Measurements from ENCODE around the gene LCOR.

Gene LCOR

GRCh38 chr10:97000487-97001182, 168.5 kb downstream of the LCOR start:
- ATAC-seq = no peak
- TF ChIP-seq ZNF8 (CRISPR knock-in tag; IDR thresholded peaks at IDR 0.05) = no peak
- TF ChIP-seq ZNF565 (CRISPR knock-in tag; conservative IDR thresholded peaks at IDR 0.05; ENCODE audit: low read depth) = no peak
- TF ChIP-seq ISL1 (CRISPR knock-in tag; IDR thresholded peaks at IDR 0.05) = no peak
- TF ChIP-seq BACH2 (CRISPR knock-in tag; IDR thresholded peaks at IDR 0.05; ENCODE audit: borderline replicate concordance) = no peak
- TF ChIP-seq CSDC2 (CRISPR knock-in tag; IDR thresholded peaks at IDR 0.05) = no peak
- no peak for TF ChIP-seq TOX (CRISPR knock-in tag; IDR thresholded peaks at IDR 0.05; ENCODE audit: borderline replicate concordance)
- TF ChIP-seq CREB5 (CRISPR knock-in tag; IDR thresholded peaks at IDR 0.05; ENCODE audit: low read depth) = no peak
- no peak for TF ChIP-seq TCF4 (CRISPR knock-in tag; IDR thresholded peaks at IDR 0.05; ENCODE audit: borderline replicate concordance)
- no peak for TF ChIP-seq RARB (CRISPR knock-in tag; IDR thresholded peaks at IDR 0.05)
- no peak for TF ChIP-seq GLIS3 (CRISPR knock-in tag; IDR thresholded peaks at IDR 0.05)

- no peak for TF ChIP-seq CSRNP3 (CRISPR knock-in tag; IDR thresholded peaks at IDR 0.05)
- TF ChIP-seq TSHZ2 (CRISPR knock-in tag; IDR thresholded peaks at IDR 0.05) = no peak
- no peak for TF ChIP-seq ZFP3 (CRISPR knock-in tag; IDR thresholded peaks at IDR 0.05)
- TF ChIP-seq PPARA (CRISPR knock-in tag; IDR thresholded peaks at IDR 0.05; ENCODE audit: borderline replicate concordance) = no peak
- no peak for TF ChIP-seq GLIS3 (CRISPR knock-in tag; IDR thresholded peaks at IDR 0.05)
- no peak for TF ChIP-seq TOX (CRISPR knock-in tag; IDR thresholded peaks at IDR 0.05; ENCODE audit: borderline replicate concordance)
- no peak for TF ChIP-seq SNAI2 (CRISPR knock-in tag; IDR thresholded peaks at IDR 0.05)
- no peak for TF ChIP-seq ZNF70 (CRISPR knock-in tag; IDR thresholded peaks at IDR 0.05)
- no peak for TF ChIP-seq ISL1 (CRISPR knock-in tag; IDR thresholded peaks at IDR 0.05)
- TF ChIP-seq TCF4 (CRISPR knock-in tag; IDR thresholded peaks at IDR 0.05; ENCODE audit: borderline replicate concordance) = no peak
- no peak for TF ChIP-seq ZC3H10 (CRISPR knock-in tag; IDR thresholded peaks at IDR 0.05)
- no peak for TF ChIP-seq BACH2 (CRISPR knock-in tag; IDR thresholded peaks at IDR 0.05; ENCODE audit: borderline replicate concordance)
- TF ChIP-seq RARB (CRISPR knock-in tag; IDR thresholded peaks at IDR 0.05) = no peak
- no peak for TF ChIP-seq POU6F1 (CRISPR knock-in tag; IDR thresholded peaks at IDR 0.05; ENCODE audit: borderline replicate concordance, low read depth)
- TF ChIP-seq ESRRG (CRISPR knock-in tag; IDR thresholded peaks at IDR 0.05) = no peak
- no peak for ATAC-seq
Measured at GRCh38 chr10:97001183-97001991, 169.3 kb downstream of the LCOR start.

- ATAC-seq = no peak
- TF ChIP-seq OSR1 (CRISPR knock-in tag; IDR thresholded peaks at IDR 0.05) (no peak), ZNF565 (CRISPR knock-in tag; conservative IDR thresholded peaks at IDR 0.05; ENCODE audit: low read depth) (no peak), TSHZ2 (CRISPR knock-in tag; IDR thresholded peaks at IDR 0.05) (no peak), TOX (CRISPR knock-in tag; IDR thresholded peaks at IDR 0.05; ENCODE audit: borderline replicate concordance) (no peak), SNAI2 (CRISPR knock-in tag; IDR thresholded peaks at IDR 0.05) (no peak), ARNTL (CRISPR knock-in tag; IDR thresholded peaks at IDR 0.05; ENCODE audit: borderline replicate concordance, low read depth) (no peak), PATZ1 (CRISPR knock-in tag; IDR thresholded peaks at IDR 0.05; ENCODE audit: borderline replicate concordance) (no peak), PPARA (CRISPR knock-in tag; IDR thresholded peaks at IDR 0.05; ENCODE audit: borderline replicate concordance) (no peak), CSDC2 (CRISPR knock-in tag; IDR thresholded peaks at IDR 0.05) (no peak), ZNF70 (CRISPR knock-in tag; IDR thresholded peaks at IDR 0.05) (no peak)
Measured at GRCh38 chr10:97002670-97003069, 170.6 kb downstream of the LCOR start.

Data from SK-N-SH treated with all-trans-retinoic acid at 6 μM for 48 hours (cell line).